ENCODE data around the gene OR2H2.

Gene OR2H2

DNA sequence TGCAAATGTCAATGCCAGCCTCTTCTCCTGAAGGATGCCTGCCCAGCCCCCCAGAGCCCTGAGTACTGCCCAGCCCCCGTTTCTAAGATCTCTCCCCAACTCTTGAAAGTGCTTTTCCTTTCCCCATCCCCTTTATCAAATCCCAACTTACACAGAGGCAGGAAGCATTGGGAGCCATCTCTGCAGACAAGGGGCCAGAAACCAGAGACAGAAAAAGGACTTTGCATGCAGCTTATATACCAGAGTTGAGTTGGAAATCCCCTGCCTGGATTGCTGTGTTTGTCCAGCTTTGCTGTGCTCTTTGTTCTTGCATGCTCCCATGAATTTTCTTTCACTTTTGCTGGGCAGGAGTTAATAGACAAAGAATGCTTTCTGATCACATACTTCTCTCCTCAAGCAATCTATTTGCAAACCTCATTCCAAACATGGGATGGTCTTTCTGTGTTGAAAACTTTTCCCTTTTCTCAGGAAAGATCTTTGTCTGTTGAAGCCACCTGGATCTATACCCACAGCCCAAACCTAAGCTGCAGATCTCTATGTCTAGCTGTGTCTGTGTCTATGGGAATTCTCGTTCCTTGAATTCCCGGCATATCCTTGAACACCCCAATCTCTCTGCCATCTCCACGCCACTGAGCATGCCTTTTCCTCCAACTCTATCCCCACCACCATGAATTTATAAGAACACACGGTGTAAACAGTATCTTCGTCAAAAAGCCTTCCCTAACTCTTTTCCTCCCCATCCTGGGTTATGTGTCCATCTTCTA, 25.2 kb upstream of the OR2H2 start, which contains the start of gene UBD:
UBD (minus strand) TSS at position 209 of the 764 bp plus-strand sequence; CDS start at position 178, 31 bp downstream.
- TF ChIP-seq EGR1 (IDR thresholded peaks at IDR 0.05) (no peak), ZBTB7A (IDR thresholded peaks at IDR 0.05; ENCODE audit: low read depth) (no peak), YY1 (IDR thresholded peaks at IDR 0.05; ENCODE audit: low read depth) (no peak), CREB1 (IDR thresholded peaks at IDR 0.05; ENCODE audit: low read depth) (no peak), CEBPB (IDR thresholded peaks at IDR 0.05) (no peak), TAF1 (IDR thresholded peaks at IDR 0.05; ENCODE audit: low read depth) (no peak), NFIC (IDR thresholded peaks at IDR 0.05) (no peak), RAD21 (IDR thresholded peaks at IDR 0.05; ENCODE audit: low read depth) (no peak), EP300 (IDR thresholded peaks at IDR 0.05; ENCODE audit: borderline replicate concordance) (no peak)
- TF ChIP-seq, protein P1, sequence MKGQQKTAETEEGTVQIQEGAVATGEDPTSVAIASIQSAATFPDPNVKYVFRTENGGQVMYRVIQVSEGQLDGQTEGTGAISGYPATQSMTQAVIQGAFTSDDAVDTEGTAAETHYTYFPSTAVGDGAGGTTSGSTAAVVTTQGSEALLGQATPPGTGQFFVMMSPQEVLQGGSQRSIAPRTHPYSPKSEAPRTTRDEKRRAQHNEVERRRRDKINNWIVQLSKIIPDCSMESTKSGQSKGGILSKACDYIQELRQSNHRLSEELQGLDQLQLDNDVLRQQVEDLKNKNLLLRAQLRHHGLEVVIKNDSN (IDR thresholded peaks at IDR 0.05), result no peak
- TF ChIP-seq, protein P2, sequence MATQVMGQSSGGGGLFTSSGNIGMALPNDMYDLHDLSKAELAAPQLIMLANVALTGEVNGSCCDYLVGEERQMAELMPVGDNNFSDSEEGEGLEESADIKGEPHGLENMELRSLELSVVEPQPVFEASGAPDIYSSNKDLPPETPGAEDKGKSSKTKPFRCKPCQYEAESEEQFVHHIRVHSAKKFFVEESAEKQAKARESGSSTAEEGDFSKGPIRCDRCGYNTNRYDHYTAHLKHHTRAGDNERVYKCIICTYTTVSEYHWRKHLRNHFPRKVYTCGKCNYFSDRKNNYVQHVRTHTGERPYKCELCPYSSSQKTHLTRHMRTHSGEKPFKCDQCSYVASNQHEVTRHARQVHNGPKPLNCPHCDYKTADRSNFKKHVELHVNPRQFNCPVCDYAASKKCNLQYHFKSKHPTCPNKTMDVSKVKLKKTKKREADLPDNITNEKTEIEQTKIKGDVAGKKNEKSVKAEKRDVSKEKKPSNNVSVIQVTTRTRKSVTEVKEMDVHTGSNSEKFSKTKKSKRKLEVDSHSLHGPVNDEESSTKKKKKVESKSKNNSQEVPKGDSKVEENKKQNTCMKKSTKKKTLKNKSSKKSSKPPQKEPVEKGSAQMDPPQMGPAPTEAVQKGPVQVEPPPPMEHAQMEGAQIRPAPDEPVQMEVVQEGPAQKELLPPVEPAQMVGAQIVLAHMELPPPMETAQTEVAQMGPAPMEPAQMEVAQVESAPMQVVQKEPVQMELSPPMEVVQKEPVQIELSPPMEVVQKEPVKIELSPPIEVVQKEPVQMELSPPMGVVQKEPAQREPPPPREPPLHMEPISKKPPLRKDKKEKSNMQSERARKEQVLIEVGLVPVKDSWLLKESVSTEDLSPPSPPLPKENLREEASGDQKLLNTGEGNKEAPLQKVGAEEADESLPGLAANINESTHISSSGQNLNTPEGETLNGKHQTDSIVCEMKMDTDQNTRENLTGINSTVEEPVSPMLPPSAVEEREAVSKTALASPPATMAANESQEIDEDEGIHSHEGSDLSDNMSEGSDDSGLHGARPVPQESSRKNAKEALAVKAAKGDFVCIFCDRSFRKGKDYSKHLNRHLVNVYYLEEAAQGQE (IDR thresholded peaks at IDR 0.05; ENCODE audit: low read depth), result no peak

DNA sequence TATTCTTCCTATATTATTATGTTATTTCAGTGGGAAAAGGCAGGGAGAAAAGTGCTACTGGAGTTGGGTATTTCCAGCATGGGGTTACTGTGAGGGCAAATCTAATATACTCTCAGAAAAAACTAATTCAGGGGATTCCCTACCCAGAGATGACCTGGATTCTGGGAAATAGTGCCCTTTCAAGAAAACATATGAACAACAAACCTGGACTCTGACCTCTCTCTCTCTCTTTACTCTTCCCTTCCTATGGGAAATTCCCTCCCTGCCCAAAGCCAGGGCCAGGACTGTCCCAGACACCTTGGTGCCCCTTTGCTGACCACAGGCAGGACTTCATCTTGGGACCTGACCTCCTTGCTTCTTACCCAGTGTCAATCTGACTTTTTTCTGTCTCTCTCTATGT, 23.8 kb upstream of the OR2H2 start:
- TF ChIP-seq TAF1 (IDR thresholded peaks at IDR 0.05; ENCODE audit: low read depth) (no peak), TCF12 (IDR thresholded peaks at IDR 0.05; ENCODE audit: low read depth) (no peak), ZBTB7A (IDR thresholded peaks at IDR 0.05; ENCODE audit: low read depth) (no peak), TEAD4 (IDR thresholded peaks at IDR 0.05) (no peak), YY1 (IDR thresholded peaks at IDR 0.05; ENCODE audit: low read depth) (no peak), EGR1 (IDR thresholded peaks at IDR 0.05) (no peak), CEBPB (IDR thresholded peaks at IDR 0.05) (no peak), NFIC (IDR thresholded peaks at IDR 0.05) (no peak)
- TF ChIP-seq, protein P2 (IDR thresholded peaks at IDR 0.05; ENCODE audit: low read depth), result no peak
- TF ChIP-seq, protein P3, sequence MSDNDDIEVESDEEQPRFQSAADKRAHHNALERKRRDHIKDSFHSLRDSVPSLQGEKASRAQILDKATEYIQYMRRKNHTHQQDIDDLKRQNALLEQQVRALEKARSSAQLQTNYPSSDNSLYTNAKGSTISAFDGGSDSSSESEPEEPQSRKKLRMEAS (IDR thresholded peaks at IDR 0.05), result no peak
- TF ChIP-seq, protein P1 (IDR thresholded peaks at IDR 0.05), result no peak

DNA sequence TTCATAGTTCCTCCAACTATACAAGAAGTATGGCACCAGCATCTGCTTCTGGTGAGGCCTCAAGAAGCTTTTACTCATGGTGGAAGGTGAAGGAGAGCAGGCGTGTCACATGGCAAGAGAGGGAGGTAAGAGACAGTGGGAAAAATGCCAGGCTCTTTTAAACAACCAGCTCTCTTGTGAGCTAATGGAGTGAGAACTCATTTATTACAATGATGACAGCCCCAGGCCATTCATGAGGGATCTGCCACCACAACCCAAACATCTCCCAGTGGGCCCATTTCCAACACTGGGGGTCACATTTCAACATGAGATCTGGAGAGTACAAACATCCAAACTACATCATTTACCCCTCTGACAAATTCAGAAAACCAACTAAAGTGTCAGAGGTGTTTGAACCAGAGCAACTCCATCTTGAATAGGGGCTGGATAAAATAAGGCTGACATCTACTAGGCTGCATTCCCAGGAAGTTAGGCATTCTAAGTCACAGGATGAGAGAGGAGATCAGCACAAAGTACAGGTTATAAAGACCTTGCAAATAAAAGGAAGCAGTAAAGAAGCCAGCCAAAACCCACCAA, 23.2 kb upstream of the OR2H2 start:
- TF ChIP-seq EGR1 (IDR thresholded peaks at IDR 0.05) (no peak), TCF12 (IDR thresholded peaks at IDR 0.05; ENCODE audit: low read depth) (no peak), YY1 (IDR thresholded peaks at IDR 0.05; ENCODE audit: low read depth) (no peak), FOXM1 (IDR thresholded peaks at IDR 0.05; ENCODE audit: borderline replicate concordance, low read depth) (no peak)
- TF ChIP-seq, protein P2 (IDR thresholded peaks at IDR 0.05; ENCODE audit: low read depth), result no peak
- TF ChIP-seq, protein P3 (IDR thresholded peaks at IDR 0.05), result no peak
- TF ChIP-seq, protein P1 (IDR thresholded peaks at IDR 0.05), result no peak

DNA sequence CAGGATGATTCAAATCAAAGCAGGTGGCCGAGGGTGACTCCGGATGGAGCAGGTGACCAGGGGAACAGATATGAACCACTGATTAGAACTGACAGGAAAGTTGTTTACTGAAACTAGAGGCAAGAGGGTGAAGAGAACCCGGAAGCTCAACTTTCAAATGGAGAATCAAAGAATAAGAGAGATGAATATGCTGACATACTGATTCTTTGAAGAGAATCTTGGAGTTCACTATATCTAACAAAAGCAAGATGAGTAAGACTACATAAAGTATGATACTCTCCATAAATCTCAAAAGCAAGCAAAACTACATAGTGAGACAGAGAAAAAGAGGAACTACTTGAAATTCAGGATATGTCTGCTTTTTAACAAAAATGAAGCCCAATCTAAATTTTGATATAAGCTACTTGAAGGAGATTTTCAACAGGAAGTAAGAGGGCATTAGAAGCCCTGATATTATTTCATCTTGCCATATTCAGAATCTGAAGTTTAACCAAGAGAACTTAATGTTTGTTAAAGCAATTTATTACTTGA, 21.4 kb upstream of the OR2H2 start:
- TF ChIP-seq RAD21 (IDR thresholded peaks at IDR 0.05; ENCODE audit: low read depth) (no peak), TCF12 (IDR thresholded peaks at IDR 0.05; ENCODE audit: low read depth) (no peak), NFIC (IDR thresholded peaks at IDR 0.05) (no peak), YY1 (IDR thresholded peaks at IDR 0.05; ENCODE audit: low read depth) (no peak), CEBPB (IDR thresholded peaks at IDR 0.05) (no peak), FOXM1 (IDR thresholded peaks at IDR 0.05; ENCODE audit: borderline replicate concordance, low read depth) (no peak), ZBTB7A (IDR thresholded peaks at IDR 0.05; ENCODE audit: low read depth) (no peak), TAF1 (IDR thresholded peaks at IDR 0.05; ENCODE audit: low read depth) (no peak), TEAD4 (IDR thresholded peaks at IDR 0.05) (no peak), CREB1 (IDR thresholded peaks at IDR 0.05; ENCODE audit: low read depth) (no peak), EP300 (IDR thresholded peaks at IDR 0.05; ENCODE audit: borderline replicate concordance) (no peak), EGR1 (IDR thresholded peaks at IDR 0.05) (no peak)
- TF ChIP-seq, protein P2 (IDR thresholded peaks at IDR 0.05; ENCODE audit: low read depth), result no peak
- TF ChIP-seq, protein P1 (IDR thresholded peaks at IDR 0.05), result no peak
- TF ChIP-seq, protein P3 (IDR thresholded peaks at IDR 0.05), result no peak
